ENCODE data around the gene WDR18. TPM values are rescaled to one million over a fixed set of nuclear protein-coding genes. Genes with fewer than 3 reads are reported as not detected.

The WDR18 gene
- total and polyA plus RNA-seq, 2 of the 8 experiments (the other 6 are each of a cell fraction or from before 2014, with no cell fraction given) = 87.7 to 177 TPM

DNA sequence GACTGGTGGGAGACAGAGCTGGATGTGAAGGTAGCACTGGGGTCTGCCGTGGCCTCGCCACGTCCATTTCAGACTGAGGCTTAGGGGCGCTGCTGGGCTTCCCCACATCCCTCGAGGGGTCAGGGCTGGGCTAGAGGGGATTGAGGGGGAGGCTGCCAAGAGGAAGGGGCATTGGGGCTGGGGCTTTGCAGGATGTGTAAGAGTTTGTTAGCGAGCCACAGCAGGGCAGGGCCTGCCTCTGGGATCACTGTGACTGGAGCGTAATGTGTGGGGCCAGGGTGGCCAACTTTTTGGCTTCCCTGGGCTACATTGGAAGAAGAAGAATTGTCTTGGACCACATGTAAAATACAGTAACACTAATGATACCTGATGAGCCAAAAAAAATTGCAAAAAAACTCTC, 44.2 kb upstream of the WDR18 start:
- H3K27ac ChIP-seq (ENCODE audit: low read depth, low read length) = no peak overlapping the region
- TF ChIP-seq CHD2 (IDR thresholded peaks at IDR 0.05; ENCODE audit: low read length) = no peak
- no peak for TF ChIP-seq YY1 (IDR thresholded peaks at IDR 0.05; ENCODE audit: low read depth, low read length)
- TF ChIP-seq EGR1 (IDR thresholded peaks at IDR 0.05; ENCODE audit: borderline replicate concordance, low read depth, low read length) = no peak
- no peak for TF ChIP-seq KDM5A (IDR thresholded peaks at IDR 0.05; ENCODE audit: low read length)
- no peak for TF ChIP-seq JUND (IDR thresholded peaks at IDR 0.05; ENCODE audit: low read length)
- TF ChIP-seq, protein P1, sequence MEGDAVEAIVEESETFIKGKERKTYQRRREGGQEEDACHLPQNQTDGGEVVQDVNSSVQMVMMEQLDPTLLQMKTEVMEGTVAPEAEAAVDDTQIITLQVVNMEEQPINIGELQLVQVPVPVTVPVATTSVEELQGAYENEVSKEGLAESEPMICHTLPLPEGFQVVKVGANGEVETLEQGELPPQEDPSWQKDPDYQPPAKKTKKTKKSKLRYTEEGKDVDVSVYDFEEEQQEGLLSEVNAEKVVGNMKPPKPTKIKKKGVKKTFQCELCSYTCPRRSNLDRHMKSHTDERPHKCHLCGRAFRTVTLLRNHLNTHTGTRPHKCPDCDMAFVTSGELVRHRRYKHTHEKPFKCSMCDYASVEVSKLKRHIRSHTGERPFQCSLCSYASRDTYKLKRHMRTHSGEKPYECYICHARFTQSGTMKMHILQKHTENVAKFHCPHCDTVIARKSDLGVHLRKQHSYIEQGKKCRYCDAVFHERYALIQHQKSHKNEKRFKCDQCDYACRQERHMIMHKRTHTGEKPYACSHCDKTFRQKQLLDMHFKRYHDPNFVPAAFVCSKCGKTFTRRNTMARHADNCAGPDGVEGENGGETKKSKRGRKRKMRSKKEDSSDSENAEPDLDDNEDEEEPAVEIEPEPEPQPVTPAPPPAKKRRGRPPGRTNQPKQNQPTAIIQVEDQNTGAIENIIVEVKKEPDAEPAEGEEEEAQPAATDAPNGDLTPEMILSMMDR (IDR thresholded peaks at IDR 0.05; ENCODE audit: control extremely low read depth in 1 of 3, insufficient read depth in 1 of 3, low read depth in 1 of 3, low read length in 3 of 3) = no peak
- no peak for TF ChIP-seq RFX5 (IDR thresholded peaks at IDR 0.05; ENCODE audit: borderline replicate concordance, low read depth, low read length)
- TF ChIP-seq TEAD4 (IDR thresholded peaks at IDR 0.05; ENCODE audit: low read depth, low read length) = no peak
- TF ChIP-seq POLR2AphosphoS5 (IDR thresholded peaks at IDR 0.05; ENCODE audit: low read depth, low read length) = no peak
- TF ChIP-seq SUZ12 (IDR thresholded peaks at IDR 0.05; ENCODE audit: low read length) = no peak
- TF ChIP-seq RAD21 (IDR thresholded peaks at IDR 0.05 in 1 of 2, conservative IDR thresholded peaks at IDR 0.05 in 1 of 2; ENCODE audit: low read depth in 2 of 2, low read length in 2 of 2) = no peak
- TF ChIP-seq RXRA (IDR thresholded peaks at IDR 0.05; ENCODE audit: insufficient read depth, low read depth, low read length) = no peak

More for the DNA sequence above, 44.2 kb upstream of the WDR18 start:
- Histone ChIP-seq H3K23me2 (ENCODE audit: low read depth, low read length) (no peaks in the 10 kb centered on the region), H2BK15ac (ENCODE audit: low read length) (no peak overlapping the region), H2BK12ac (ENCODE audit: low read depth, low read length) (no peak overlapping the region), H3K9me3 (ENCODE audit: insufficient read depth in 2 of 2, low read depth in 1 of 2, low read length in 1 of 2) (no peaks in the 10 kb centered on the region), H3K9ac (replicated peaks in 1 of 4; ENCODE audit: extremely low read depth in 1 of 4, low read depth in 3 of 4, low read length in 3 of 4) (no peak overlapping the region), H2BK120ac (replicated peaks; ENCODE audit: low read depth, low read length) (no peak overlapping the region), H3K56ac (replicated peaks; ENCODE audit: insufficient read length, low read depth, low read length) (no peak overlapping the region), H4K8ac (ENCODE audit: extremely low read depth, insufficient read depth, low read length) (no peak overlapping the region), H2AFZ (ENCODE audit: low read length) (no peak overlapping the region), H3K36me3 (ENCODE audit: control insufficient read depth in 2 of 4, insufficient read depth in 4 of 4, low read length in 3 of 4) (peaks cover 3 to 12% (median 5%) of the 10 kb centered on the region in 4 experiments; a peak in 7 of 8 replicates), H3K4me3 (ENCODE audit: extremely low read depth in 1 of 4, insufficient read depth in 2 of 4, low read depth in 3 of 4, low read length in 4 of 4) (no peak overlapping the region), H4K20me1 (replicated peaks in 1 of 2; ENCODE audit: control insufficient read depth in 1 of 2, insufficient read depth in 2 of 2, low read length in 2 of 2) (peaks cover 7 to 41% of the 10 kb centered on the region in 2 experiments), H3K18ac (ENCODE audit: extremely low read depth, low read length) (no peak overlapping the region), H2BK5ac (ENCODE audit: low read depth, low read length) (no peak overlapping the region), H3K14ac (ENCODE audit: insufficient read length) (no peak overlapping the region), H3K4ac (replicated peaks; ENCODE audit: insufficient read length, low read depth, low read length) (no peak overlapping the region), H3K79me2 (ENCODE audit: control insufficient read depth in 1 of 2, insufficient read depth in 2 of 2, low read length in 2 of 2) (peaks cover 5 to 63% of the 10 kb centered on the region in 2 experiments), H2AK5ac (ENCODE audit: low read depth, low read length) (no peak overlapping the region), H3K27me3 (replicated peaks in 1 of 4; ENCODE audit: control insufficient read depth in 3 of 4, extremely low read depth in 1 of 4, insufficient read depth in 3 of 4, low read length in 3 of 4) (no peaks in the 10 kb centered on the region), H3K4me1 (replicated peaks in 1 of 4; ENCODE audit: control insufficient read depth in 3 of 4, insufficient read depth in 4 of 4, low read length in 3 of 4) (no peaks in the 10 kb centered on the region), H3K23ac (ENCODE audit: insufficient read length) (no peak overlapping the region), H4K91ac (replicated peaks; ENCODE audit: insufficient read length, low read length) (no peak overlapping the region), H2BK20ac (ENCODE audit: low read length) (no peak overlapping the region), H4K5ac (ENCODE audit: insufficient read length, low read depth, low read length) (no peak overlapping the region), H3K4me2 (ENCODE audit: insufficient read depth in 1 of 2, low read depth in 2 of 2, low read length in 2 of 2) (no peak overlapping the region), H3K79me1 (ENCODE audit: low read depth, low read length) (peaks cover 16% of the 10 kb centered on the region)
- FAIRE-seq (no peak), DNase-seq (ENCODE audit: low read depth in 1 of 2, low spot score in 2 of 2) (no peak)
- ChIA-PET POLR2A (ENCODE audit: partially characterized antibody) (interaction anchor here (1.1 to 2.9 kb wide), 4 partner anchors 8 to 45 kb away, joined by 3 to 8 read pairs (median 4); partner anchors contain the start of gene WDR18), CTCF (ENCODE audit: partially characterized antibody) (interaction anchor here (0.6 to 2.5 kb wide), 5 partner anchors 9 to 1973 kb away, joined by 3 to 15 read pairs (median 4); partner anchors contain the start of gene WDR18)
- WGBS, 2 experiments (ENCODE audit: extremely low coverage in 1 of 2, insufficient coverage in 1 of 2, insufficient read length in 1 of 2, insufficient replicate concordance in 2 of 2, low coverage in 1 of 2, low lambda C conversion rate in 2 of 2, missing lambda C conversion rate in 1 of 2) = 96% methylated on average over 7 of the region's 7 CpGs; no CpG with 5 or more reads in 1 of the 2 experiments

Measured in H1 (cell line).